ENCODE measurements around the gene PDP2.

The PDP2 gene, protein sequence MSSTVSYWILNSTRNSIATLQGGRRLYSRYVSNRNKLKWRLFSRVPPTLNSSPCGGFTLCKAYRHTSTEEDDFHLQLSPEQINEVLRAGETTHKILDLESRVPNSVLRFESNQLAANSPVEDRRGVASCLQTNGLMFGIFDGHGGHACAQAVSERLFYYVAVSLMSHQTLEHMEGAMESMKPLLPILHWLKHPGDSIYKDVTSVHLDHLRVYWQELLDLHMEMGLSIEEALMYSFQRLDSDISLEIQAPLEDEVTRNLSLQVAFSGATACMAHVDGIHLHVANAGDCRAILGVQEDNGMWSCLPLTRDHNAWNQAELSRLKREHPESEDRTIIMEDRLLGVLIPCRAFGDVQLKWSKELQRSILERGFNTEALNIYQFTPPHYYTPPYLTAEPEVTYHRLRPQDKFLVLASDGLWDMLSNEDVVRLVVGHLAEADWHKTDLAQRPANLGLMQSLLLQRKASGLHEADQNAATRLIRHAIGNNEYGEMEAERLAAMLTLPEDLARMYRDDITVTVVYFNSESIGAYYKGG

GRCh38 chr16:66880288-66881013, at the start of gene PDP2:
TSS of gene PDP2 (plus strand) at chr16:66880515. CDS start at chr16:66884285, 3,770 bp downstream.
- peak; percentile 88 for DNase-seq

- DNase-seq, result no peak
These were observed 48.1 kb upstream of the PDP2 start for GRCh38 chr16:66832190-66832589.

DNA sequence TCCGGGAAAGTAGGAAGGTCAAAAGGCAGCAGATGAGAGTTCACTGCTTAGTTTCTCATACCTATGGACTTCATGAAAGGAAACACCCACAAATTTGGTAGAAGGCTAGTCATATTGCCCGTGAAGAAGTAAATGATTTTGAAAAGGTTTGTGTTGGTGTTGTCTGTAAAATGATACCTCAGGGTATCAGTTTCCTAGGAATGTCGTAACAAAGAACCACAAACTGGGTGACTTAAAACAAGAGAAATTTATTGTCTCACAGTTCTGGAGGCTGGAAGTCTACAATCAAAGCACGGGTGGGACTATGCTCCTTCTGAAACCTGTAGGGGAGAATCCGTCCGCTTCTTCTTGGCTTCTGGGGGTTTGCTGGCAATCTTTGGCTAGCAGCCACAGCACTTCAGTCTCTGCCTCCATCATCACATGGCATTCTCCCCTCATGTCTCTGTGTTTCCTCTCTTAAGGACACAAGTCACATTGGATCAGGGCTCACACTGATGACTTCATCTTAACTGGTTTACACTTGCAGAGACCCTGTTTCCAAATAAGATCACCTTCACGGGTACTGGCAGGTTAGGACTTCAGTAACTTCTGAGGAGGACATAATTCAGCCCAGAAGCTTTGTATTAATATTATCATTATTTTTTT, 47.5 kb upstream of the PDP2 start:
- DNase-seq, result no peak

DNA sequence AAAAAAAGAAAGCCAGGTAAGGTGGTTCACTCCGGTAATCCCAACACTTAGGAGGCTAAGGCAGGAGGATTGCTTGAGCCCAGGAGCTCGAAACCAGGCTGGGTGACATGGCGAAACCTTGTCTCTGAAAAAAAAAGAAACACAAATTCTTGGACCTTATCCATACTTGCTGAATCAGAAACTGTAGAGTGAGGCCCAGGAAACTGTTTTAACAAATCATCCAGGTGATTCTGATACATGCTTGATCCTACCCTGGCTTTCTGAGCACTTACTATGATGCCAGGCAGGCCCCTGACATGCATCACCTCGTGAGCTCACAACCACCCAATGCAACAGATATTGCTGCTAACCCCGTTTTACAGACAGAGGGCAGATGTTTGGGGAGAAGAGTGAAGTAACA, 45.6 kb upstream of the PDP2 start:
- DNase-seq, result no peak

GRCh38 chr16:66840883-66841282, 39.4 kb upstream of the PDP2 start:
- no peak for DNase-seq

- DNase-seq, result no peak
These were observed 38.9 kb upstream of the PDP2 start for GRCh38 chr16:66841366-66841765.

DNA sequence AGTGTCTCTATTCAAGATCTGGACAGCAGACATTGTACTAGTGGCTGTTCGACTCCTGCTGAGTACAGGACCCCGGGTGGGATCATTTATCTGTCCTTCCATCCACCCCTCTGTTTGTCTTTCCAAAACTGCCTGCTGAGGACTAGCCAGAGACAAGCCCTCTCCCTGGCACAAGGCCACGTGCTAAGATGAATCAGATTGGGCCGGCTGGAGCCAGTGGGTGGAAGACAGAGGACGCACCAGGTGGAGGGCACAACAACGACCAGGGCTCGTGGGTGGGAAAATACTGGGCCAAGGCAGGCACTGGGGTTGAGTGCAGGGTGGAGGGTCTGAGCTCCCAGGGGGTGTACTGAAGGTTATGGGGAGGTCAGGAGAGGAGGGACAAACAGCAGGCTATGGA, 37.5 kb upstream of the PDP2 start:
- no peak for DNase-seq

DNA sequence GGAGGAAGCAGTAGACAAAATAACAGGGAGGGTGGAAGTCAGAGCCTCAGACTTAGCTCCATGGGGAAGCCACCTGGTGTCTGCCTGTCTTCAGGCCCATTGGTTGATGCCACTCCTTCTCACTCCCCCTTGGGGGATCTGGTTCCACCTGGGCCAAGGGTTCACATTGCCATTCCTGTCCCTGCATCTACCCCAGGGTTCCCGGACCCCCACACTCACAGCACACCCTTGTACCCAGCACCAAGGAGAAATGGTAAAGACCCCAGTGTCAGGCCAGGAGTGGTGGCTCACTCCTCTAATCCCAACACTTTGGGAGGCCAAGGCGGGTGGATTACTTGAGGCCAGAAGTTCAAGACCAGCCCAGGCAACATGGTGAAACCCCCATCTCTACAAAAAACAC, 37.1 kb upstream of the PDP2 start:
- DNase-seq, result no peak

DNA sequence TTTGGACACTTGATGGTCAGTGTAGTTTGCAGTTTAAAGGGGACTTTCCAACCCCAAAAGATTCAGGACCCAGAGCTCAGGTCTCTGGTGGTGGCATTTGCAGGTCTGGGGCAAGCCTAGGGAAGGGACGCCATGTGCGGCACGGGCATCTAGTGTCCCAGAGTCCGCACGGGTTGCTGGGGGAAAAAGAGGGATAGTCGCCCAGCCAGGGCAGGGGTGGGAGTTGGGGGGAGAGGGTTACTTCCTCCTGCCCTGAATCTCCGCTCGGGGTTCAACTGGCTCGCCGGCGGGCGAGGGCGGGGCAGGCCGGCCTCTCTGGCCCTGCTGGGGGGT, 36.3 kb upstream of the PDP2 start:
- DNase-seq, result no peak

DNA sequence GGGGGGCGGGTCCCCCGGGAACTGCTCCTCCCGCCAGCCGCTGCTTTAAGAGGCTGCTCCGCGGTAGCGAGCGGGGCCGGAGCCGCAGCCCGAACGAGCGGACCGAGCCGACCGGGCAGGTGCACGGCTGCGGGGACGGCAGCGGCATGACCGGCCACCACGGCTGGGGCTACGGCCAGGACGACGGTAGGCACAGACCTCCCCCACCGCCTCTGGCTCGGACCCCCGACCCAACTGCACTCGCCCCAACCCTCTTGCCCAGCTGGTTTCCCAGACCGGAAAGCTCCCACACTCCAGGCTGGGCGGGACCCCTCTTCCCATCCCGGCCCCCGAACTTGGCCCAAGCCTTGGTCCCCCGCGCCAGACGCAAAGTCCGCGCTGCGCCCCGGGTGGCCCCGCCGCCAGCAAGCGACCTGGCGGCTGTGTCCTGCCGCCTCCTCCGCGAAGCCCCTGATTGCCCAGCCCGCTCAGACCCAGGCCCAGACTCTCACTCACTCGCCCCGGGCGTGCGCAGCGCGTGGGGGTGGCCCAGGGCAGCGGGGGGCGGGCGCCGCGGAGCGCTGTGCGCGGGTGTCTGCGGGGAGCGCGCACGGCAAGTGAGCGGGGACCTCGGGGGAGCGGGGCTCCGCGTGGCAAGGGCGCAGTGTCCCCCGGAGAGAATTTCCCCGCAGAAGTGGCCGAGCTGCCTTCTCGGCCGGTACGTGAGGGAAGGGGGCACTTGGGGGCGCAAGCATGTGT, 35.8 kb upstream of the PDP2 start, which contains the start of gene CA7:
CA7 (plus strand) TSS at position 73 of the 738 bp plus-strand sequence; CDS start at position 147, 74 bp downstream.
- DNase-seq, result no peak

DNA sequence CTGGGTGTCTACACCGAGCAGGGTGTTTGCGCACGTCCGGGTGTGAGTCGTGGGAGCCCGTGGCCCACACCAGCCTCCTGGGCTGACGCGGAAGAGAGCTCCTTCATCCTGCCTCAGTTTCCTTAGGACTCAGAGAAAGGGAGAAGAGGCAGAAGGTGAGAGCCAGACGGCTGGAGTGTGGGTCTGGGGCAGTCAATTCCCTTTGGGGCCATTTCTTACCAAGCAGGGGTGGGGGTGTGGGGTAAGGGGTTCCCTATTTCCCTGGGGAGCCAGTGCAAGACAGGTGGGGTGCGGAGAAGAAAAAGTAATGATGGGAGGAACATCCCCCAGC, 35.3 kb upstream of the PDP2 start:
- DNase-seq, result no peak

DNA sequence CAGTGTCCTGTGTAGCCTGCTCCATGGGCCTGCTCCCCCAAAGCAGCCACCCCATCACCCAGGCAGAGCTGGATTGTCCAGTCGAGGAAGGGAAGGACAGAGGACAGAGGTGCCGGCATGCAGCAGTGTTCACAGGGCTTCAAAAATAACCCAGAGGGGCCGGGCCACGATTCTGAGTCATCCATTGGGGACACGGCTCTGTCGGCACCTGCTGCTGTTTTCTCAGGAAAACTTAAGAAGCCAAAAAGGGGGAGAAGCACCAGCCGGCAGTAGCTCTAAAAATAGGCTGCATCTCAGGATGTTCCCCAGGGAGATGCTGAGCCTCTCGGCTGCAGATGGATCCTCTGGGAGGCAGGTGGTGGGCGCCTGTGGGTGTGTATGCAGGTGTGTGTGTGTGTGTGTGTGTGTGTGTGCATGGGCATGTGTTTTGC, 34.5 kb upstream of the PDP2 start:
- DNase-seq, result no peak

- no peak for DNase-seq
These were observed 34.0 kb upstream of the PDP2 start for GRCh38 chr16:66846266-66846665.

DNA sequence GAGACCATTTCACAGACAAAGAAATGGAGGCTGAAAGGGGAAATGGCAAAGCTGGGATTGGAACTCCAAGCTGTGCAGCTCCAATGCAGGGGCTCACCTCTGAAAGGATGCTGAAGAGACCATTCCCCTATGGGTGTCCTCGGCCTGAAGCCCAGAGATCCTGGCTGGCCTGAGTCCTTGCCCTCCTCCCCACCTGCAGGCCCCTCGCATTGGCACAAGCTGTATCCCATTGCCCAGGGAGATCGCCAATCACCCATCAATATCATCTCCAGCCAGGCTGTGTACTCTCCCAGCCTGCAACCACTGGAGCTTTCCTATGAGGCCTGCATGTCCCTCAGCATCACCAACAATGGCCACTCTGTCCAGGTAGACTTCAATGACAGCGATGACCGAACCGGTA, 33.5 kb upstream of the PDP2 start:
- DNase-seq, result no peak

- no peak for DNase-seq
These were observed 32.7 kb upstream of the PDP2 start for GRCh38 chr16:66847533-66848067.

DNA sequence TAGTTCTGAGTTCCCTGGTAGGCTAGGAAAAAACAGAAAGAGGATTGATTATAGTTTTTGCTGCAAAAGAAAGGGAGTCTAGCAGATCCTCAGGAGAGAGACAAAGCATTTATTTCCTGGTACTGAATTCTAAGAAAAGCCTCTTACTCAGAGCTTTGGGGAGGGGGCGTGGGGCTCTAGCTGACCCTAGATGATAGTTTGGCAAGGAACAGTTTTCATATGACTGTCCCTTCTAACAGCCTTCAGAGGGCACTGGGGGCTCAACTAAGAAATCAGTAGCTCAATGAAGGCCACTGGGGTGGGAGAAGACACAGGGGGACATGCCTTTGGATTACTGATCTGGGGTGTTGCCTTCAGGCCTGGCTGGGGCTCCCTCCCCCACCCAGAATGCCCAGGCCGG, 32.1 kb upstream of the PDP2 start:
- DNase-seq, result no peak

DNA sequence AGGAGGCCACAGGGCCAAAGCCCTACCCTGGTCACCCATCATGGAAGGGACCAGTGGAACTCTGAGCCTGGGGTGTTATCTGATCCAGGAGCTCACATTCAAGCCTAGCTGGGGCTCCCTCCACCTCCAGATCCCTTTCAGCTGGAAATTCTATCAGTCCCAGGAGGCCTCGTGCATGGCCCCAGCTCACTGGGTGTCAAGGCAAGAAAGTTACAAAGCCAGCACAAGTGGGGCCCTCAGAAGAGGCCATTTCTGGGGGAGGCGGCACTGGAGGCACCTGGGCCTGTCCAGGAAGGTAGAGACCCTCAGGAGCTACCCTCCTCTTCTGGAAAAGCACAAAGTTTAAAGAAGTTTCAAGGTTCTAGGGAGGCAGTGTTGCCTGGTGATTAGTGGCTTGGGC, 31.3 kb upstream of the PDP2 start:
- no peak for DNase-seq

GRCh38 chr16:66849549-66849948, 30.8 kb upstream of the PDP2 start:
- no peak for DNase-seq

GRCh38 chr16:66850115-66850815, 30.1 kb upstream of the PDP2 start:
- DNase-seq, result no peak

DNA sequence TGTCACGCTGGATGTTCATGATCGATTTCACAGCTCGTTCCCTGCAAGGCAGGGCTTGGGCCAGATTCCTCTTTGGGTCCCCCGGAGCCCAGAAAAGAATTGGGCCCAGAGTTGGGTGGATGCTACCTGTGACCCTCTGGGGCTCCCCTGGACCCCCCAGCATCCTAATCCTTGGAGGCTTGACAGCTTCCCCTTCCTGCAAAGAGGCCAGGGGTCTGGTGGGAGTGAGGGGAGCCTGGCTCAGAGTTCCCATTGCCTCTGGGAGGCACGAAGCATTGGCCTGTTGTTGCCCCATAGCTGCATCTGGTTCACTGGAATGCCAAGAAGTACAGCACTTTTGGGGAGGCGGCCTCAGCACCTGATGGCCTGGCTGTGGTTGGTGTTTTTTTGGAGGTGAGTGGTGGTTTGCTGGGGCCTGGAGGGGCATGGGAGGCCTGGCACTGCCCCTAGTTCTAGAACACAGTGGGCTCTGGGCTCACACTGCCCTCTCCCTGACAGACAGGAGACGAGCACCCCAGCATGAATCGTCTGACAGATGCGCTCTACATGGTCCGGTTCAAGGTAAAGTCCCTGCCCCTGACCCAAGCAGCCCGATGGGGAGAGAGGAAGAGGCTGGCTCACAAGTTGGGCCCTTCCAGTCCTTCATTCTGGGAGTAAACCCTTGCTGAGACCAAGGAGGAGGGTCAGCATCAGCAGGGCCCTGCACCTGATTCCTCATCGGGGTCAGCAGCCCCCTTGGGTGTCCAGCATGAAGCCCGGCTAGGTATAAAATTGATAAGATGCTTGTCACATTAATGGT, 28.9 kb upstream of the PDP2 start:
- DNase-seq, result no peak
